HS-27A (cell line): ENCODE measurements around the gene LIN52.

Source experiments
- DNase-seq: peaks from one replicate; pipeline ENCODE4 v3.0.0-alpha.2; 2012; ENCODE audit warnings: low read depth, missing footprints

Gene LIN52

DNA sequence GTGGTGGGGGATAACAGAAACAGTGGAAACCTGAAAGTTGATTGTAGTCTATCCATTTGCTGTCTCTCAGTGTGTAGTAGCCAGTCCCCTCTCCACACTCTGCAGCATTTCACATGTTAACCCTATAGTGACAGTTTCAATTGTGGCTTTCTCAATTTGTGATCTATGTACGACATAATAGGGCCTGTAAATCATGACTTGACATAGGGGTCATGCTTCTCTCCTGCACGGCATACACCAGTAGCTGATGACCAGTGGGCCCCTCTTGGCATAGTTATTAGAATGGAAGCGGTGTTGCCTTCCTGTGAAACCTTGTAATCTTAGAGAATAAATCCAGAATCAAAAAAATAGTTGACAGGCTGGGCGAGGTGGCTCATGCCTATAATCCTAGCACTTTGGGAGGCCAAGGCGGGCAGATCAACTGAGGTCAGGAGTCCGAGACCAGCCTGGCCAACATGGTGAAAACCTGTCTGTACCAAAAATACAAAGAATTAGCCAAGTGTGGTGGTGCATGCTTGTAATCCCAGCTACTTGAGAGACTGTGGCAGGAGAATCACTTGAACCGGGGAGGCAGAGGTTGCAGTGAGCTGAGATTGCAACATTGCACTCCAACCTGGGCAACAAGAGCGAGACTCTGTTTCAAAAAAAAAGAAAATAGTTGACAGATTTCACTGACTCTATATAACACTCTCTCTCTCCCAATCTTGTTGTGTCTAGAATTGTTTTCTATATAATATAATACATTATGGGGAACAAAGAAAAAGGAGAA lies 109.9 kb downstream of the LIN52 start:
- DNase-seq = no peak

DNA sequence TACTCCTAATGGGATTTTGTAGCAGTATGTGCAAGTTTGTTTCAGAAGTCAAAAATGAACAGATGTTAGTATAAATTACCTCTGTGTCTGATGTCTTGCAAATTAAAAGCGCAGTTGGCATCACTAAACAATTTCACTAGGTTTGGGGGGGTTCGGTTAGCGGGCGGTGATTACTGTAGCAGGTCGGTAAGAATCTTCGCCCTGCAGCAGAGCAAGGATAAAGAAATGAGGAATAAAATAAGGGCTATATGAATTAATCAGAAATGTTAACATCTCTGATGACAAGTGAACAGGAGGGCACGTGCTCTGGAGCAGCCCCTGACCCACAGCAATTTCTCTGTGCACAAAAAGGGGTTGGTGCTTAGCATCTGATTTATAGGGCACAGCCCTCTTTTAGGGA lies 110.9 kb downstream of the LIN52 start:
- no peak for DNase-seq

DNA sequence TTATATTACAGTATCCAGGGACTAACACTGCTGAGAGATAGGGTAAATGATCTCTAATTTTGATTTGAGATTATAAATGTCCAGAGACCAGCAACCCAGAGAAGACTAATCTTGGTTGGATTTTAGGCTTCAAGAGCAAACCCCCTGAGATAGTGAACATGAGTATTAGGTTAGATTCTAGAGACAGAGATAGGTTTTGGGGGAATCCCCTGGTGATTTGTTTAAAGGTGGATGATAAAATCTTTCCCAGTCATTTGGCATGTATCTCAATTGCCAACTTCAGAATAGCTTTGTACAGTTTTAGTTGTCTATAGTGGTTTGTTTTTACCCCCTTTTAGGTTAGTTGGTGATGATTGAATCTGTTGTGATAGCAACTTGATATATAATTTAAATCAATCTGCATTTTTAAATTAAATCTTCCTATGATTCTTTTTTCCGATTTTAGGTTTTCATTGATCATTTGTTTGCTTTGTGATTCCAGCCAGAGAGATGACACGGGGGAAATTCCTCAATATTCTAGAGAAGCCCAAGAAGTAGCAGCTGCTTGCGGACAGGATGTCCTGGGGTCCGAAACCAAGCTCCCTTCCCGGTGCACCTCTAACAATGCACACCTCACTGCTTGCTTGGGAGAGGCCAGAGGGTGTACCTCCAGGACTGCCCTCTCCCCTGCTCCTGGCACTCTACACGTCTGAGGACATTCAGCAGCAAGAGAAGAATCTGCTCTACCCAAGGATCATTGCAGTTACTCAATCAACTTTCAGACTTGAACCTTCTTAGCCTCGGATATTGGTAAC lies 113.9 kb downstream of the LIN52 start:
- no peak for DNase-seq

DNA sequence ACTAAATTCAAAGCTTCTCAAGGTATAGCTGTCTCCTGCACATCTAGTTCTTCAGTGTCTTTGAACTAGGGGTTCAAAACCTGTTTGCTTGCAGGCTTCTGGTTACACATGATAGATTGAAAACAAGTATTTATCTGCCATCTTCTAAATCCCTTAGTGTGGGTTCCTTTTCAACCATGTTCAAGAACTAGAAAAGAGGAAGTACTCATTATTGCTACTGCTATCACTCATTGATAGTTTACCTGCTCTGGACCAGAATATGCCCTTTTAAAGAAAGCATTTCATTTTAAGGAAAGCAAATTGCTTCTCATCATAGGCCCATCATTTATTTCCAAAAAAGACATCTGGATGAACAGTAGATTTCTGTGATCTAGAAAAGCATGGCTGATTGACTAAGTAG lies 117.4 kb downstream of the LIN52 start:
- DNase-seq = no peak

DNA sequence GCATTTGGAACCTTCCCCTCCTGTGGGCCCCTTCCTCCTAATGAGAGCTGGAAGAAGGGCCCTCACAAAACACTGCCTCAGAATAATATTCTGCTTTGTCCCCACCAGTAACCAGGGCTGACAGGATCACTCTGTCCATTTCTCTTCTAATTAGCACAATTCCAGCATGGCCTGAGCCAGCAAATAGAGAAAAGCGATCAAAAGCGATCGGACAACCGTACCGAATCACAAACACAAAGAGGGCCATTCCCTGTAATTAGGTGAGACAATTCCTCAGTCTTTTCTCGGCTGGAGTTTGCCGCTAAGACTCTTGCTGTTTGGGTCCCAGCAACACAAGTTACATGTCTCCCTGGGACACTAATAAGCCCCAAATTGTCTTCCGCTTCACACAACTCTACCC lies 118.9 kb downstream of the LIN52 start:
- no peak for DNase-seq

DNA sequence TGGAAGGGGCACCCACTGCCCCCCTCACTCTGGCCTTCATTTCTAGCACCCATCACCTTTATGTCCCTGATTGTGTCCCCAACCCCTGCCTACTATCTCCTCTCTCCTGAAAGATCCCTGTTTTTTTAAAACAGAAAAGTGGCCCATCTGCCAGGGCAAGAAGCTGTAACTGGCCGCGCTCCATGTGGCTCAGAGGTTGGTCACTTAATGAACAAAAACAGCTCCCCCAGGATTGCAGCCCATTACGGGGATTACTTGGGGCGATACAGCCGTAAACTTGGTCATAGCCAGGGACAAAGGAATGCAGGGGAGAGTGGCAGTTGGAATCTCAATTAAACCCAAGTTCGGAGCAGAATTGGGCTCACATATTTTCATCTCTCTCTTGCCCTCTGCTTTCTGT lies 119.7 kb downstream of the LIN52 start:
- no peak for DNase-seq

DNA sequence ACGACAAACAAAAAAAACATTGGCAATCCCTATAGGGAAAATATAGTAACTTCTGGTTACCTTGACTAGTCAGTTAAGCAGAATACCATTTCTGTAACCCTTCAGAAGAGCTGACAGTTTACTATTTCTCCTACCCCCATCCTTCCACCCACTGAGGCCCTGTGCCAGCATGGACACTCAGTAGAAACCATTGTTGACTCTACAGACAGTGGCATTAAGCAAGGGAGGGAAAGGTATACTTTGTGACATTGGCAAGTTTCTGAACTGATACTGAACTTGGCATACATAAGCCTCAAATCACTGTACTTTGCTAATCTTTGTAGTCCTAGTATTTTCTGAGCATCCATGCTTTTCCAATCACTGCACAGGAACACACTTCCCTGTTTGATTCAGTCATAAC lies 121.1 kb downstream of the LIN52 start:
- DNase-seq = no peak

DNA sequence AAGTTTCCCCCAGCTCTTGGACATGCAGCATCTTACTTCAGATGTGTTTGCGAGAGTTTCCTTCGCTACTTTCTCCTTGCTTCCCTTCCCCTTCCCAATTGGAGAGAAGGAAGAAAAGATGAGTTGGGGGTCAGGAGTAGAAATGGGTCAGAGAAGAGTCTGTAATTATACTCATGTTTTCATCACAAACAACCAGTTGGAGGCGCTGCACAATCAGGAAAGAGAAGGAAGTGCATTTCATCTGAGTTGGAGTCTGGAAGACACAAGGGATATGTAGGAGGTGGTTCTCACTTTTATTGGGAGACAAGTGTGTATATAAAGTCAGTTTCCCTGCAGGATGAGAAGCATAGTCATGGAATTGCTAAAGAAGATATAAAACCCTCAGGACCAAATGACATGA lies 123.2 kb downstream of the LIN52 start:
- DNase-seq = no peak

DNA sequence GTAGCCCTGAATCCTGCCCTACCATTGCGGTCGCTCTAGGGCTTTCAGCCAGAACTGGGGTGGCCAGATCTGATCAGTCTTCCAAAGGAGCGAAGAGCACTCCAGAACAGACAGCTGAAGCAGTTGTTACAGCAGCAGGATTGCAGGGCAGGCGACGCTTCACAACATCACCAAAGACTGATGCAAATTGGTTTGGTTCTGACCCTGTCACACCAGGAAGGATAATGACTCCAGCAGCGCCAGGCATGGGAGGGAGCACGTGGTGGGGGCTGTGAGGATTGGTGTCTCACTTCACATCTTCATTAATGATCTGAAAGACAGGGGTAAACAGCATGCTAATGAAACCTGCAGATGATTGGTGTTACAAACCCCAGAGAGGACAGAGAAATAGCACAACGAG lies 123.9 kb downstream of the LIN52 start:
- DNase-seq = no peak

DNA sequence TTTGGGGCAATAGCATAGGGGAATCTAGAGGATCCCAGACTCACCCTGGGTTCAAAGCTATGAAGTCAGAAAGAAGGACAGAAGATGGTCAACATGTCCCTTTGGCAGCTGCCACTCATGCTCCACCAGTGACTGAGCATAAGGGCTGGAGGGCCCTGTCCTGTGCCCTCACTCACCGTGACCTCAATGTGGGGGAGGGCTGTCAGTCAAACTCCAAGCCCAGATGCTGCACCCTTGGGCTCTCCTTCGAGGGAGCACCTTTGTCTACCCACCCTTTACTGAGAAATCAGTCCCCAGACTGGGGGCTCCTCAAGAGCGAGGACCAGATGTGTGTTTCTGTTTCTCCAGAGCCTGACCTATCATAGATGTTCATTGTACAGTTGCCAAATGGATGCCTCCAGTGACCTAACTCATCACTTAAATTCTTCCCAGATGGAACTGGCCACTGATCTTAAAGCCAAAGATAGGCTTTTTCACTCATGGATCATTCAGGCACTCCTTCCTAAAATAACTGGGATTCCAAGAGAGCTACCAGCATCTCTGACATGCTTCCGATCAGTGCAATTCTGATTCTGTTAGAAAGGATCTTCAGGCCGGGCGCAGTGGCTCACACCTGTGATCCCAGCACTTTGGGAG lies 127.3 kb downstream of the LIN52 start:
- no peak for DNase-seq

DNA sequence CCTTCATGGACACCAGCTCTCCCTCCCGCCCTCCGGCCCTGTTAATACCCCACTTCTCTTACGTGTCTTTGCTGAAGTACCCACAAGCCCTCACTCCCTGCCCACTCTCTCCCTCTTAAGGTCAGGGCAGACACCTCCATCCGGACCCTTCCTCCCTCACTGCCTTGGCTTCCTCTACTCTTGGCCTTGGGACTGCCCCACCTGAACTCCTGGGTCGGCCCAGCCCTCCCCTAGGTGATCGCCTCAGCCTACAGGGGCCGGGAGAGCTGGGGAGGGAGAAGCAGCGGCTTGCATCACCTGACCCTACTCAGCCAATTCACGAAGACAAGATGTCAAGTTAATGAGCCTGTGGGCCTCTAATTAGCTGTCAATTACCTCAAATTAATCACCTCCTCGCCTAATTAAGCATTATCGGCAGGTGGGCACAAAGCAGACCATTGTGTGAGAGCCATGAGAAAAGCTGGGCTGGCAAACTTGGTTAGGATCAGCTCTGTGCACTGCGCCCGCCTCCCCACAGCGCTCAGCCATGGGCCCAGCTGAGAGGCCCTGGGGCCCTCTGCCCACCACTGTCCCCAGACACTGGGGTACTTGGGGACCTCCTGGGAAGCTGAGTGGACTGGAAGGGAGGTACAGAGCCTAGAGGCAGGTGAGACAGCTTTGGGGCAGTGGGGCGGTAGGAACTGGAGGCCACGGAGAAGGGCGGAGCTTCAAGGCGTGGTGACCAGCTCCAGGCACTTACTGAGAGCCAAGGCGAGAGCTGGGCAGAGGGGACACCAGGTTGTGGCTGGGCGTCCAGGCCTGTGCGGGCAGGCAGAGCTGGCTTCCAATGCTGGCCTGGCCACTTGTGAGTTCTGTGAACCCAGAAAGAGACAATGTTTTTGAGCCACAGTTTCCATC lies 129.4 kb downstream of the LIN52 start:
- no peak for DNase-seq

DNA sequence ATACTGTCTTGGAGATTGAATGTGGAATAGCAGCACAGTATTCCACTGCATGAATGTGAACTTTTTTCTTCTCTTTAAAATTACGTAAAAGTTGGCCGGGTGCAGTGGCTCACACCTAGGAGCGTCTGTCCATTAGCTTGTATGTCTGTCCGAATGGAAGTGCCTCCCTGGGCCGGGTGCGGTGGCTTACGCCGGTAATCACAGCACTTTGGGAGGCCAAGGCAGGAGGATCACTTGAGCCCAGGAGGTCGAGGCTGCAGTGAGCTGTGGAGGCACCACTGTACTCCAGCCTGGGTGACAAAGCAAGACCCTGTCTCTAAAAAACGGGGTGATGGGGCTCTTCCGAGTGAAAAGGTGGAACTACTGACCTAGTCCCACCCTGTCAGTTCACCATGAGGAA lies 131.9 kb downstream of the LIN52 start:
- DNase-seq = no peak

DNA sequence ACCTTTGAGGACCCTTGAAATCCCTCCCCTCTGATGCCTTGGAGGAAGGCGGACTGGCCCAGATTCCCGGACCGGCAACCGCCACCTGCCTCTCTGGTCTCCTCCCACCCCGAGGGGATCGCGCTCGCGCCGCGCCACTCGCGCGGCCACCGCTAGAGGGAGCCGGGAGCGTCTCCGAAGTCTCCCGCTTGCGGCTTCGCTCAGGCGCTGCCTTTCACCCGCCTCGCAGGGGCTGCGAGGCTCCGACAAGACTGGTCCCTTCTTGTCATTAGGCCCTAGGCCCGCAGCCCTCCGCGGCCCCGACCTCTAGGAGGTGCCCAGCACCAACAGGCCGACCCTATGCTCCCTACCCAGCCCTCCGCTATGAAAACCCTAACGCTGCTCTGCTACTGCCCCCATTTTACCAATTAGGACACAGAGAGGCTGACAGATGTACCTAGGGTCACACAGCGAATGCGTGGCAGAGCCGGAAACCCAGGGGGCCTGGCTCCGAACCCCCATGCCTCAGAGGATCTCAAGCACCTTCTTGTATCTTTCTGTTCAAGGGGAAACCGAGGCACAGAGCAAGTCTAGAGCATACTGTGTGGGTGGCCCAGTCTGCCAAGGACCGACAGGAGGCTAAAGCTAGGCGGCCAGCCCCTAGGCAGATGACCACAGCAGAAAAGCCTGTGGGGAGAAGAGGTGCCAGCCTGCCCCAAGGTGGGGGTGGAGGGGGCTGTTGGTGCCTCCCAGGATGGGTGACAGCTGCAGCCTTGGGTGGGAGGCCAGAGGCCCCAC lies 133.1 kb downstream of the LIN52 start:
- DNase-seq = no peak

DNA sequence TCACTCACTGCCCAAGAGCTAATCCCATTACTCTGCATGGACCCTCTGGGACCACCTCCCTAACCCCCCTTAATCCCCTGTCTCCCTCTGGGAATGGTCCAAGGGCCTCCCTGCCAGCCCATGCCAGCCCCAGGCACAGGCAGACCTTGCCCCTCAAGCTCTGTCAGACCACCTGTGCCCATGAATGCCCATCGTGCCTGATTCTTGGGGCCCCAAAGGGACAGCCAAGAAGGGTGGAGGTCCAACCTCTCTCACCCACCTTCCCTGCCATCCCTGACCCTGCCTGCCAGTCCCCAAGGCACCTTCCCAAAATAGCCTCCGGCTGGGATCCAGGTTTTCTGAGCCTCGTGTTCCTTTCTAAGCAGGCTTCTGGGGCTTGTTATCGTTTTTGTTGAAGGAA lies 133.7 kb downstream of the LIN52 start:
- DNase-seq = no peak

DNA sequence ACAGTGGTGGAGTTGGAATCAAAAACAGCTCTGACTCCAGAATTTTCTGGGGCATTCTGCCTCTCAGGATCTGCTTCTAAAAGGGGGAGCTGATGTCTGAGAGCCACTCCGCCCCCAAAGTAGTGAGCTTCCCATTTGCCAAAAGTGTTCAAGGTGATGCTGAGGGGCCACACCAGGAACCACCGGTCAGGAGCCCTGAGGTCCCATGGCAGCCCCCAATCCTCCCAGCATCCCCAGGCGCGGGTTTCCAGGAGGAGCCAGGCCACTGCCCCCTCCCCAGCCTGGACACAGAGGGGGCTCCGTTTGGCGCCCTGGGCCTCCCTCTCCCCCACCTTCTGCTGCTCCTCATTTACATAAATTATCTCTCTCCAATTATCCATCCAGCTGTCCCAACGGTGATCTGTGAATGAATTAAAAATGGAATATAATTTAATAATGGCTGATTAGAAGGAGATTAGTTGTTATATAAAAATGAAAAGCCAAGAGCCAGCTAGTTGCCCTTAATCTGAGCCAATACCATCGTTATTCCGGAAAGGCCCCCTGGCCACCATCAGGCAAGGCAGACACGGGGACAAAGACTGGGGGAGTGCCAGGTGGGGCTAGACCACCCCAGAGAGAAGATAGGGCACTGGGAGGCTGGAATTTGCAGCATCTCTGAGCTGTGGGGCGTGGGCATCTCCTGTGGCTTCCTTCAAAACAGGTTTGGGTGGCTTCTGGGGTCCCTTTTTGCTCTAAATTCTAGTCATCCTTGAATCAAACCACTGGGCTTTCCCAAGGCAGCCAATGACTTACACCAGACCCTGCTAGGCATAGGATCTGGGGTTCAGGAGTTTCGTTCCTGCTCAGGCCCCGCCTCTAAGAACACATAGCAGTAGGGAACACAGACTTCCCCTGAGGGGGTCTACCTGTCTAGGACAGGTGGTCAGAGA lies 134.8 kb downstream of the LIN52 start:
- no peak for DNase-seq

DNA sequence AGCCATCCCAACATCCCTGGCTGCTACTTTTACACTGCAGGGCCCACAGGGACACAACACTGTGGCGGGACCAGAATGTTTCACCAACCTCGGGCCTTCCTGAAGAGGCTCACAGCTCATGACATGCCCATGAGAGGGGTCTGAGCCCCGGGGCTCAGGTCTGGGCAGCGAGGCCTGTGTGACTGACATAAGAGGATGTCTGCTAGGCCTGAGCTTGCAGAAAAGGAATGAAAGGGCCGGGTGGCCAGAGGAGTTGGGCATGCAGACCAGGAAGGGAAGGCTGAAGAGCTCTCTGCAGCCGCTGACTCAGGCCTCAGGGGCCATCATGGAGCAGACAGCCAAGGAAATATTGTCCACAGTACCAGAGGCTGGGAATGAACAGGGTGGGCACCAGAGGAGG lies 136.2 kb downstream of the LIN52 start:
- no peak for DNase-seq

DNA sequence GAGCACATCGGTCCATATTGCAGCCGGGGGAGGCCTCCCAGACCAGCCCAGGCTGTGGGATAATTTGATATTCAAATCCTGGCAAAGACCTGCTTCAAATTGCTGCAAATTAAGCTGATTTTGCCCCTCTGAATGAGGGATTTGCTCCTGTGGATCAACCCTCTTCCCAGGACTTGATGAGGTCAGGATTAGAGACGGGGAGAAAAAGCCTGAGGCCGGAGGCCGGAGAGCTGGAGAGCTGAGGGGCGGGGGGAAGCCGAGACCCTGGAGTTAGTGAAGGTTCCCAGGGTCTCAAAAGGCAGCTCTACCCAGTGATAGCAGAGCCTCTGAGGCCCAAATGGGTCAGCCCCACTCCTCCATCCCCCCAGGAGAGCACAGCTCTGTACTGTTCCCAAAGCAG lies 137.0 kb downstream of the LIN52 start:
- DNase-seq = no peak

DNA sequence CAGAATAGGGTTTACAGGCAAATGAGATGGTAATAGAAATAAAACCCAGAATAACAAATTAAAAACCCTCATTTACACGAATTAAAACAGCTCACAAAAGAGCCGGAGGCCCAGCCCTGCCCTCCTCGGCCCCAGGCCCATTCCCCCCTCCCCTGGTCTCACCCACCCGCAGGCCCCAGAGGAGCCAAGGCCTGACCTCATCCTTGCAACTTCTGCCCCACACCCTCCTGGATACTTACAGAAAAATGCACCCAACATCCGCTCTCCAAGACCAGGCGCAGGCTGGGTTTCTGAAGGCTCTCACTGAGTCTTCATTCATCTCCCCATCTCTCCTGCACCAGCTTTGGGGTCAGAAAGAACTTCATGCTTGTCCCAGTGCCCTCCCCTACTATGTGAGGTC lies 138.3 kb downstream of the LIN52 start:
- DNase-seq = no peak

DNA sequence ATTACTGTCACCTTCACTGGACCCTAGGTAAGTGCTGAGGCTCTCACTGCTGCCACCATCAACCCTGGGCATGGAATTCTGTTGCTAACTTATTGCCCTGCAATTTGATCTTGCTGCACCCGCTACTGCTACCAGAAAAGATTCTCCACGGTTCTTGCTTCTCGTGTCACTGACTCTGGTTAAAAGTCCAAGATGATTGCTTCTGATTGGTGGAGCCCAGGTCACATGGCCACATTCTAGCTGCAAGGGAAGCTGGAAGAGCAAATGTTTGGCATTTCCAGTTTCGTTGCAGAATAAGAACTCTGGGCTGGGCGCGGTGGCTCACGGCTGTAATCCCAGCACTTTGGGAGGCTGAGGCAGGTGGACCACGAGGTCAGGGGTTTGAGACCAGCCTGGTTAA lies 147.0 kb downstream of the LIN52 start:
- no peak for DNase-seq

DNA sequence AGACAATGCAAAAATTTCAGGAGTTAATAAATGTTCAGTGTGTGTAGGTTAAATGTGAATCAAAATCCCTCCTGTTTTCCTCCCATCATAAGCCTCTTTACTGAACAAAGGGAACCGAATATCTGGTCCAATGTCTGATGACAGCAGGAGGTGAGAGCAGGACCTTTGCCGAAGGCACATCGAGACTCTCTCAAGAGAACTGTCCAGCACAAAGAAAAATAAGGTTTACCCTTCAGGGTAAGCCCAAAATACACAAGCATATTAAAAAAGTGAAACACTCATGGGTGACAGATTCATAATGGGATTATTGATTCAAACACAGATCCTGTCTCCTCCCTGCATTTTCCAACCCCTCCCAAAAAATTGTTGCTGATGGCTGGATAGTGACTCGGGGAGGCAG lies 150.3 kb downstream of the LIN52 start:
- DNase-seq = no peak
